ENCODE measurements around the gene CACNA1D. TPM values are rescaled to one million over a fixed set of nuclear protein-coding genes. Genes with fewer than 3 reads are reported as not detected.

Gene CACNA1D
- polyA plus RNA-seq, 1 donor (not counting 4 experiments of a cell fraction or from before 2014, with no cell fraction given) = 0.20 TPM

- Histone ChIP-seq H3K27ac (ENCODE audit: control insufficient read depth, insufficient read depth, low read length) (no peak overlapping the region), H3K9me1 (ENCODE audit: control insufficient read depth, extremely low read depth, insufficient read depth, low read length) (no peaks in the 10 kb centered on the region), H3K9me3 (ENCODE audit: control insufficient read depth, low read depth, low read length) (no peaks in the 10 kb centered on the region), H3K79me2 (ENCODE audit: control insufficient read depth, insufficient read depth, low read length) (no peaks in the 10 kb centered on the region), H3K4me1 (ENCODE audit: control insufficient read depth, extremely low read depth, insufficient read depth, low read length) (no peaks in the 10 kb centered on the region), H3K4me2 (ENCODE audit: control insufficient read depth, extremely low read depth, insufficient read depth, low read depth, low read length) (no peak overlapping the region), H3K27me3 (ENCODE audit: control insufficient read depth, extremely low read depth, insufficient read depth, low read length) (no peaks in the 10 kb centered on the region), H2AFZ (ENCODE audit: control insufficient read depth, low read length) (no peak overlapping the region), H3K9ac (ENCODE audit: control insufficient read depth, extremely low read depth, insufficient read depth, low read length) (no peak overlapping the region), H3K36me3 (ENCODE audit: control insufficient read depth in 2 of 2, extremely low read depth in 1 of 2, insufficient read depth in 2 of 2, low read length in 2 of 2) (no peaks in the 10 kb centered on the region), H3K4me3 (ENCODE audit: control insufficient read depth in 2 of 3, extremely low read depth in 1 of 3, insufficient read depth in 2 of 3, low read depth in 1 of 3, low read length in 3 of 3) (no peak overlapping the region), H4K20me1 (ENCODE audit: control insufficient read depth, extremely low read depth, insufficient read depth, low read length) (no peaks in the 10 kb centered on the region)
- no peak for TF ChIP-seq EZH2 (IDR thresholded peaks at IDR 0.05; ENCODE audit: low read length)
- TF ChIP-seq CTCF (optimal IDR thresholded peaks at IDR 0.05 in 1 of 3, IDR thresholded peaks at IDR 0.05 in 1 of 3, conservative IDR thresholded peaks at IDR 0.05 in 1 of 3; ENCODE audit: extremely low read depth in 1 of 3, insufficient read depth in 2 of 3, low read length in 3 of 3) = no peak
- no peak for DNase-seq (ENCODE audit: low read depth, low spot score)
- dilution Hi-C loops (cut with MboI; ENCODE audit: extremely low pct_ligation_motif_present, low sequenced_read_pairs) = no loop called here
- FAIRE-seq = no peak
These were observed 51.6 kb downstream of the CACNA1D start for GRCh38 chr3:53545996-53546359.

DNA sequence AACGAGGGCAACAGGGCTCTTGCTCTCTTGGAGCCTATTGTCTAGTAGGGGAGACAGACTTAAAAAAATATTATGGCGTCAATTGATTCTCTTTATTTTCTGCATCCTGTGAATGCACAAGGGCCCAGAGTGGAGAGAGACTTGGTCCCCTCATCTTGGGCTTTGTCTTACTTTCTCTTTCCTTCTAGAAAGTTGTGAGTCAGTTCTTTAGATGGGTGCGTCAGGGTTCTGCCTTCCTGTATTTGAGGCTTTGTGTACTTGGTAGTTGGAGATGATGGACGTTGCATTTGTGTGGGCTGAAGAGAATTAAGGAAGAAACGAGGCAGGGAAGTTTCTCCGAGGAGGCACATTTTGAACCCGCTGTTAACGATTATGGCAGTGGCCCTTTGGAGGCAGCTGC, 52.9 kb downstream of the CACNA1D start:
- Histone ChIP-seq H3K4me3 (ENCODE audit: control insufficient read depth in 2 of 3, extremely low read depth in 1 of 3, insufficient read depth in 2 of 3, low read depth in 1 of 3, low read length in 3 of 3) (no peak overlapping the region), H4K20me1 (ENCODE audit: control insufficient read depth, extremely low read depth, insufficient read depth, low read length) (no peaks in the 10 kb centered on the region), H3K9me1 (ENCODE audit: control insufficient read depth, extremely low read depth, insufficient read depth, low read length) (no peaks in the 10 kb centered on the region), H3K9ac (ENCODE audit: control insufficient read depth, extremely low read depth, insufficient read depth, low read length) (no peak overlapping the region), H3K79me2 (ENCODE audit: control insufficient read depth, insufficient read depth, low read length) (no peaks in the 10 kb centered on the region), H3K4me2 (ENCODE audit: control insufficient read depth, extremely low read depth, insufficient read depth, low read depth, low read length) (no peak overlapping the region), H3K4me1 (ENCODE audit: control insufficient read depth, extremely low read depth, insufficient read depth, low read length) (no peaks in the 10 kb centered on the region), H3K27ac (ENCODE audit: control insufficient read depth, insufficient read depth, low read length) (no peak overlapping the region), H3K9me3 (ENCODE audit: control insufficient read depth, low read depth, low read length) (no peaks in the 10 kb centered on the region), H3K27me3 (ENCODE audit: control insufficient read depth, extremely low read depth, insufficient read depth, low read length) (no peaks in the 10 kb centered on the region), H3K36me3 (ENCODE audit: control insufficient read depth in 2 of 2, extremely low read depth in 1 of 2, insufficient read depth in 2 of 2, low read length in 2 of 2) (no peaks in the 10 kb centered on the region), H2AFZ (ENCODE audit: control insufficient read depth, low read length) (no peak overlapping the region)
- dilution Hi-C loops (cut with MboI; ENCODE audit: extremely low pct_ligation_motif_present, low sequenced_read_pairs) = no loop called here
- FAIRE-seq (no peak), DNase-seq (ENCODE audit: low read depth, low spot score) (no peak)
- TF ChIP-seq EZH2 (IDR thresholded peaks at IDR 0.05; ENCODE audit: low read length) (no peak), CTCF (optimal IDR thresholded peaks at IDR 0.05 in 1 of 3, IDR thresholded peaks at IDR 0.05 in 1 of 3, conservative IDR thresholded peaks at IDR 0.05 in 1 of 3; ENCODE audit: extremely low read depth in 1 of 3, insufficient read depth in 2 of 3, low read length in 3 of 3) (no peak)
